AG04449 (cell line): ENCODE results near the gene PYGM.

Experiments
- CTCF ChIA-PET: fragments of 350-600 bp; formaldehyde crosslinking; extraction: SDS; loops from one replicate; lab custom pipeline; 2021; ENCODE audit warnings: antibody characterized with exemption; lab: Yijun Ruan, JAX
- POLR2A ChIA-PET: fragments of 400-600, 350-600 bp; formaldehyde crosslinking; extraction: SDS; loops from one replicate; lab custom pipeline; 2020; ENCODE audit warnings: antibody characterized with exemption, inconsistent platforms; lab: Yijun Ruan, JAX
- DNase-seq: peaks from one replicate; pipeline ENCODE4 v3.0.0-alpha.2; 2010; ENCODE audit warnings: low read depth, low spot score
- H3K4me3 ChIP-seq: 2 replicates; pipeline ENCODE4 v1.5.1; 2011; ENCODE audit warnings: low read depth, mild to moderate bottlenecking, control low read depth, low read length
- CTCF ChIP-seq: IDR thresholded peaks from one replicate; pipeline ENCODE4 v1.5.1; 2011; ENCODE audit warnings: mild to moderate bottlenecking, moderate library complexity, low read length, control low read depth, inconsistent platforms; ENCODE audit not compliant: insufficient read depth; ENCODE audit errors: missing control alignments

Gene PYGM

GRCh38 chr11:64802370-64803157 is 42.8 kb upstream of the PYGM start:
- H3K4me3 ChIP-seq: peak overlapping the region; percentile 66
- TF ChIP-seq CTCF: no peak
- ChIA-PET CTCF (interaction anchor here (0.9 to 2.6 kb wide), 10 partner anchors 9 to 116 kb away, joined by 3 to 16 read pairs (median 4); no protein-coding TSS in a partner anchor), POLR2A (interaction anchor here (0.6 kb wide), 1 partner anchor 532 kb away, joined by 3 read pairs; no protein-coding TSS in a partner anchor)
- no peak for DNase-seq

- CTCF ChIA-PET: interaction anchor here (0.9 to 2.6 kb wide), 7 partner anchors 8 to 93 kb away, joined by 3 to 16 read pairs (median 4); no protein-coding TSS in a partner anchor
- peak overlapping the region; percentile 66 for H3K4me3 ChIP-seq
- POLR2A ChIA-PET: no interaction called here
- no peak for TF ChIP-seq CTCF
- DNase-seq: no peak
These were observed 42.0 kb upstream of the PYGM start for GRCh38 chr11:64801561-64802369.

GRCh38 chr11:64801158-64801464 is 41.3 kb upstream of the PYGM start:
- no peak for TF ChIP-seq CTCF
- no peak for DNase-seq
- CTCF ChIA-PET: interaction anchor here (2.6 kb wide), 1 partner anchor 13 kb away, joined by 8 read pairs; no protein-coding TSS in a partner anchor
- H3K4me3 ChIP-seq: no peak overlapping the region
- POLR2A ChIA-PET: no interaction called here

- CTCF ChIA-PET: interaction anchor here (0.9 to 2.6 kb wide), 4 partner anchors 9 to 196 kb away, joined by 3 to 8 read pairs (median 3); partner anchors contain the start of gene BATF2
- POLR2A ChIA-PET: interaction anchor here (1.3 kb wide), 1 partner anchor 22 kb away, joined by 4 read pairs; the partner anchor contains the start of gene SF1
These were observed 40.8 kb upstream of the PYGM start for GRCh38 chr11:64800303-64801157.

GRCh38 chr11:64799623-64800302 is 40.0 kb upstream of the PYGM start:
- H3K4me3 ChIP-seq: no peak overlapping the region
- ChIA-PET CTCF (interaction anchor here (0.9 to 3.4 kb wide), 4 partner anchors 8 to 197 kb away, joined by 3 to 13 read pairs (median 3); partner anchors contain the start of gene BATF2), POLR2A (interaction anchor here (1.3 kb wide), 1 partner anchor 21 kb away, joined by 4 read pairs; the partner anchor contains the start of gene SF1)
- DNase-seq: no peak
- no peak for TF ChIP-seq CTCF

More at GRCh38 chr11:64800303-64801157, 40.8 kb upstream of the PYGM start:
- no peak overlapping the region for H3K4me3 ChIP-seq
- DNase-seq: no peak
- no peak for TF ChIP-seq CTCF
